HG03432 (cell line): Measurements from ENCODE around the gene IGSF8.

Experiments used
- ATAC-seq: cut with Tn5 transposase; IDR thresholded peaks from one replicate; pipeline ENCODE4 v1.9.1; 2021; ENCODE audit warnings: mild to moderate bottlenecking, moderate library complexity; ENCODE audit not compliant: unreplicated experiment

Gene IGSF8

GRCh38 chr1:160046494-160047110 is 51.8 kb downstream of the IGSF8 start:
- ATAC-seq: peak; percentile 83

- ATAC-seq: no peak
Observed at GRCh38 chr1:160045653-160046052, 52.8 kb downstream of the IGSF8 start.

GRCh38 chr1:160043543-160043942 is 54.9 kb downstream of the IGSF8 start:
- ATAC-seq: no peak
